IPS DF 19.7 (cell line): Measurements from ENCODE around the gene METTL27.
"Not testable (repeated sequence)": the region's sequence is repeated elsewhere in the genome, so short reads cannot be mapped to it uniquely, and the experiment has no call there.

ENCODE experiments used
- DNase-seq: peaks from one replicate; pipeline ENCODE4 v3.0.0-alpha.2; 2013; ENCODE audit warnings: low read depth, low spot score

The METTL27 gene

DNA sequence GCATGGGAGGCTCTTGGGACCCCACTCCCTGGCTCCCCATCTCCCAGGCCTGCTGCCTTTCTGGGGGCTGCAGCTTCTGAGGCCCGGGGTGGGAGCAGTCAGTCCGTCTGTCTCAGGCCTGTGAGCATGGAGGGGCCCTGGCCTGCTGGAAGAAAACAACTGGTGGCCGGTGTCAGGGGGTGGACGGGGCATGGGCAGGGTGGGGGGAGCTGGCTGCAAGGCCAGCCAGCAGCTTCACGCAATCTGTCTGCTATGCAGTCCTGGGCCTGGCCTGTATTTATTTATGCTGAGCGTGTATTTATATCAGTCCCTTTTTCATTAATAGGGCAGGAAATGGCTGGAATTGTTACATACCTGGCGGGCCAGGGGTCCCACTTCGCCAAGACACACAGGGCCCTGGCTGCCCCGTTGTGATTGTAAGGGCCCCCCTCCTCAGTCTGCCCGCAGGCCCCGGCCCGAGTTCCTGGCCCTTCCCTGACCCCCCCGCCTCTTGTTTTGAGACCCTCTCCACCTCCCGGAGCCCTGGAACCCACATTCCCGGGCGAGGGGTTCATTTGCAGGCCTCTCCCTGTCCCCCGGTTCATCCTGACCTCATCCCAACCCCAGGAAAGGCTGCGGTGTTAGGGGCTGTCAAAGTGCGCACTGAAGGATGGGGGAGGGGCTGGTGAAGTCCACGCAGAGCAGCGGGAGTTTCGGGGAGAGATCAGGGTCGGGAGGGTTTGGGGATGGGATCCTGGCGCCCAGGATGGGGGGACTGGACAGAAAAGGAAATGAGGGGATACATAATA lies 26.9 kb upstream of the METTL27 start:
- DNase-seq, result no peak

DNA sequence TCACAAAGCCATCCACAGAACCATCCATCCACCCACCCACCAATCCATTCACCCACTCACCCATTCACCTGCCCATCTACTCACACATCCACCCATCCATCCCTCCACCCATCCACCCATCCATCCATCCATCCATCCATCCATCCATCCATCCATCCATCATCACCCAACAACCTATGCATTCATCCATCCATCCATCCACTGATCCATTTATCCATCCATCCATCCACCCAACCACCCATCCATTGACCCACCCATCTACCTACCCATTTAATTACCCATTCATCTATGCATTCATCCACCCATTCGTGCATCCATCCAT lies 24.1 kb upstream of the METTL27 start:
- no peak for DNase-seq

DNA sequence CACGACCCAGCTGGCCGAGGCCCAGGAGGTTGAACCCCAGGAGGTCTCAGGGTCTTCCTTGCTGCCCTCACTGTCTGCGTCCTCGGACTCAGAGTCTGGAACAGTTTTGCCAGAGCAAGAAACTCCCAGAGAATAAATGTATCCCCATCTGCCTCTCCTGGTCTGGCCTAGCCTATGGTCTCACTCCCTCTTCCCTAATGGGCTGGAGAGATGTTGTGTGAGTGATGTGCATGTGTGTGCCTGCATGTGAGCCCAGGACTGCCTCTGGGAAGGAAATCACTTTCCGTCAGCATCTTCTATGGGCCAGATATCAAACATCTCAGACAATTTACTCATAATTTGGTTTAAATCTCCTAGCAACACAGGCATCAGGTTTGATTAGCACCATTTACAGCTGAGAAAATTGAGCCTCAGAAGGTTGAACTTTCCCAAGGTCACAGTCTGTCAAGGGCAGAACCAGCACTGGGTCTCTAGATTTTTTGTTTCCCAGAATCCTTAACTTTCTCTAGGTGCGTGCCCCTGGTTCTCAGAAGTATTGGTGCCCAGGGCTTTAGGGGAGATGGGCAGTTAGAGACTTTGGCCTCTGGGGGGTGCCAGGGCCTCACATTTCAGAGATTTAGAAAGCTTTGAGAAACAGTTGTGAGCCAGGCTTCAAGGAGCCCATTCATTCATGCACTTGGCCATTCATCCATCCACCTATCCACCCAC lies 23.6 kb upstream of the METTL27 start:
- DNase-seq, result no peak

DNA sequence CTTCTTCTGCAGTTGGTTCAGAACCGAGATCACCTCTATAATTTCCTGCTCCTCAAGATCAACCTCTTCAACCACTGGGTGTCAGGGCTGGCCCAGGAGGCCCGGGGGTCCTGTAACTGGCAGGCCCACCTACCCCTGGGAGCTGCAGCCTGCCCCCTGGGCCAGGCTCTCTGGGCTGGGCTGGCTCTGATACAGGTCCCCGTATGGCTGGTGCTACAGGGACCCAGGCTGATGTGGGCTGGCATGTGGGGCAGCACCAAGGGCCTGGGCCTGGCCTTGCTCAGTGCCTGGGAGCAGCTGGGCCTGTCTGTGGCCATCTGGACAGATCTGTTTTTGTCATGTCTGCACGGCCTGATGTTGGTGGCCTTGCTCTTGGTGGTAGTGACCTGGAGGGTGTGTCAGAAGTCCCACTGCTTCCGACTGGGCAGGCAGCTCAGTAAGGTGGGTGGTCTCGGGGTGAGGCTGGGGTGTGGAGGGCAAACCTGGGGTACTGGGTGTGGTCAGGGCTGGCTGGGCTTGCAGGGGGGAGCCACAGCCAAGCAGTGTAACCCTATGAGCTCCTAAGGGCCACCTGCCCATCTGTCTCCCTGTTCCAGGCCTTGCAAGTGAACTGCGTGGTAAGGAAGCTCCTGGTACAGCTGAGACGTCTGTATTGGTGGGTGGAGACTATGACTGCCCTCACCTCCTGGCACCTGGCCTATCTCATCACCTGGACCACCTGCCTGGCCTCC lies 22.8 kb upstream of the METTL27 start:
- no peak for DNase-seq

DNA sequence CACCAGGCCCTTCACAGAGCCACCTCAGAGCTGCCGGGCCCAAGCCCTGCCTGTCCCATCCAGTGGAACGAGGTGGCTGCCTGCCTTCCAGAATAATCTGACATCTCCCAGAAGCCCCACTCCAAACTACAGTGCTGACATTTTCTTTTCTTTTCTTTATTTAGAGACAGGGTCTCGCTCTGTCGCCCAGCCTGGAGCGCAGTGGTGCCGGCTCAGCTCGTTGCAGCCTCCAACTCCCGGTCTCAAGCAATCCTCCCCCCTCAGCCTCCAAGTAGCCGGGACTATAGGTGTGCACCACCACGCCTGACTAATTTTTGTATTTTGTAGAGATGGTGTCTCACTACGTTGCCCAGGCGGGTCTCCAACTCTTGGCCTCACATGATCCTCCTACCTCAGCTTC lies 19.0 kb upstream of the METTL27 start:
- DNase-seq, result no peak

DNA sequence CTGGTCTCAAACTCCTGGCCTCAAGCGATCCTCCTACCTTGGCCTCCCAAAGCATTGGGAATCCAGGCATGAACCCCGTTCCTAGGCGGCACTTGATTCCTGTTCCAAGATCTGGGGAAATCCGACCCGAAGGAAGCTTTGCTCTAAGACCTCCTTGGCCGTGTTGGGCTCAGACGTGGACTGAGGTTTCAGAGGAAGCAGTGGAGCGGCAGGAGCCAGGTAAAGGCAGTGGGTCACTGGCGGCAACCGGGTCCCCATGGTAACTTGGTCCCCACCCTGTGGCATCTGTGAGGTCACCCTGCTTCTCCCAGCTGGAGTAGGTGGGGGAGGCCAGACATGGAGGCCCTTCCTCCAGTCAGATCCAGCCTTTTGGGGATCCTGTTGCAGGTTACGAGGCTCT lies 18.5 kb upstream of the METTL27 start, which contains the start of gene TMEM270:
Gene TMEM270, plus strand, starts transcription at position 301 of the 400 bp plus-strand sequence. Its CDS starts 36 bp downstream, at position 337.
- DNase-seq, result no peak

DNA sequence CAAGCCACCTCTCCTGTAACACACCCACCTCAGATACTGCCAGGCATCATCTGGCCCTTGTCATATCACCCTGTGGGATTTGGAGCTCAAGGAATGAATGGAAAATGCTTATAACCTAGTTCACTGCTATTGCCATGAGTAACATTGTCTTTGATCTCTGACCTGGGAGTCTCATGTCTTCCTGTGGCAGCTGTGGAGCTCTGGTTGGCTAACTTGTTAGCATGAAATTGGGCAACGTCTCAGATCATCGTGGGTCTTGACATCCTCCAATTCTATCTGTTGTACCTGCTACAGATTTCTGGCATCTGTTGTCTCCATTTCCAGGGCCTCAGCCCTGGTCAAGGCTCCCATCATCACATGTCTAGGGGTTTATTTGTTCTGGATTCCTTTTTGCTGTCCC lies 16.5 kb upstream of the METTL27 start:
- no peak for DNase-seq

DNA sequence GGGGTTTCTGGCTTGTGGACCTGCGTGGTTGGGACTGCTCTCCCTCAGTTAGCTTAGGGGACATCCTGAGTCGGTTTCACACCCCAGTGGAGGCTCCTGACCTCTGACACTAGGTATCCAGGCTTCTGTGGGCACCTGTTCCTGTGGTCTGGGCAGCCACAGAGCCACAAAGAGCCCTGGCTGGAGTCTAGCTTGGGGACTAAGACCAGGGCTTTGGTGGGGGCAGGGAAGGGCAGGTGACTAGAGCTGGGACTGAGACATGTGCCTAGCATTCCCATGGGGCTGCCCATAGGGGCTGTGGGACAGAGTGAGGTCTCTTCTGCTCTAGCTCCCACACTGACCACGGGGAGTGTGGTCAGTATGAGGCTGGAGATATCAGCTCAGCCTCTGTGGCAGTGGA lies 14.6 kb upstream of the METTL27 start:
- DNase-seq, result no peak

DNA sequence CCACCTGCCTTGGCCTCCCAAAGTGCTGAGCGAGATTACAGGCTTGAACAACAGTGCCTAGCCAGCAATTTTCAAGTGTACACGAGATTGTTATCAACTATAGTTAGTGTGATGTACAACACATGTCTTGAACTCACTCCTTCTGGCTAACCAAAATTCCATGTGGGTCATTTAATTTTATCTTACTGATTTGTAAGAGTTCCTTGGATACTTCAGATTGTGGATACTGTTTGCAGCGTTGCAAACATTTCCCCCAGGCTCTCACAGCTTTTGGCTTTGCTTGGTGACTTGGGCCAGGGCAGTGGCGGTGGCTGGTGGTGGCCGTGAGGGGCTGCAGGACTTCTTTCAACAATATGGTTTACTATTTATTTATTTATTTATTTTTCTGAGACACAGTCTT lies 10.2 kb upstream of the METTL27 start:
- no peak for DNase-seq

DNA sequence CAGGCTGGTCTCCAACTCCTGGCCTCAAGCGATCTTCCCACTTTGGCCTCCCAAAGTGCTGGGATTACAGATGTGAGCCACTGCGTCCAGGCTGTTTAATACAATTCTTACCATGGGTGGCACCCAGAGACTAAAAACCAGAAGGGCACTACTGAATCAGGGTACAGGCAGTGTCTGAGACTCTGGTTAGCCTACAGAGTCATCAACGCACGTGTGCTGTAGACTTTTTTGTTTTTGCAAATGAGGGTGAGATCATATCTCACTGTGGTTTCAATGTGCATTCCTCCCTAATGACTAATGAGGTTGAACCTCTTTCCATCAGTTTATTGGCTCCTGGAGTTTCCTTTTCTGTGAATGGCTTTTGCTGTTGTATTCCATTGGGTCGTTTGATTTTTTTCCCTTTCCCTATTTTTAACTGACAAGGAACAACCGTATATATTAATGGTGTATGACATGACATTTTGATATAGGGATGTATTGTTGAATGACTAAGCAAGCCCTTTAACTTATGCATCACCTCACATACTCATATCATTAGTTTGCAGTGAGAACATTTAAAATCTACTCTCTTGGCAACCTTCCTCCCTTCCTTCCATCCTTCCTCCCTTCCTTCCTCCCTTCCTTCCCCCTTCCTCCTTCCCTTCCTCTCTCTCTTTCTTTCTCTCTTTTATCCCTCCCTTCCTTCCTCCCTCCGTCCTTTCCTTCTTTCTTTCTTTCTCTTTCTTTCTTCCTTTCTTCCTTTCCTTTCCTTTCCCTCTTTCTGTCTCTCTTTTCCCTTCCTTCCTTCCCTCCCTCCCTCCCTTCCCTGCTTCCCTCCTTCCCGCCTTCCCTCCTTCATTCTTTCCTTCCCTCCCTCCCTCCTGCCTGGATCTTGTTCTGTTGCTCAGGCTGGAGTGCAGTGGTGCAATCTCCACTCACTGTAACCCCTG lies 9.4 kb upstream of the METTL27 start:
- no peak for DNase-seq

DNA sequence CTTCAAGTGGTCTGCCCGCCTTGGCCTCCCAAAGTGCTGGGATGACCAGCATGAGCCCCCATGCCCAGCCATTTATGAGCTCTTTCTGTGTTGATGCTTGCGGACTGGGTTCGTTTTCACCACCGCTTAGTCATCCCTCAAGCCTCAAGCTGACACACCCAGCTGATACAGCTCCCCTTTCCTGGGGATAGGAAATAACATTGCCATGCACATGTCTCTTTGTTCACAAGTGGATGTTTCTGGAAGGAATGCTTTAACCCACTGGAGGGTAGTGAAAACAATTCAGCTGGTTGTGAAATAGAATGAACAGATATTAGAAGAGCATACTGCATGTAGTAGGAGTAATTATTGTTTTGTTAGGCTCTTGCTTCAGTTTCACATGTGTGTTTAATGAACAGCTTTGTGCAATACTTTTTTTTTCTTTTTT lies 8.5 kb upstream of the METTL27 start:
- DNase-seq, result no peak

DNA sequence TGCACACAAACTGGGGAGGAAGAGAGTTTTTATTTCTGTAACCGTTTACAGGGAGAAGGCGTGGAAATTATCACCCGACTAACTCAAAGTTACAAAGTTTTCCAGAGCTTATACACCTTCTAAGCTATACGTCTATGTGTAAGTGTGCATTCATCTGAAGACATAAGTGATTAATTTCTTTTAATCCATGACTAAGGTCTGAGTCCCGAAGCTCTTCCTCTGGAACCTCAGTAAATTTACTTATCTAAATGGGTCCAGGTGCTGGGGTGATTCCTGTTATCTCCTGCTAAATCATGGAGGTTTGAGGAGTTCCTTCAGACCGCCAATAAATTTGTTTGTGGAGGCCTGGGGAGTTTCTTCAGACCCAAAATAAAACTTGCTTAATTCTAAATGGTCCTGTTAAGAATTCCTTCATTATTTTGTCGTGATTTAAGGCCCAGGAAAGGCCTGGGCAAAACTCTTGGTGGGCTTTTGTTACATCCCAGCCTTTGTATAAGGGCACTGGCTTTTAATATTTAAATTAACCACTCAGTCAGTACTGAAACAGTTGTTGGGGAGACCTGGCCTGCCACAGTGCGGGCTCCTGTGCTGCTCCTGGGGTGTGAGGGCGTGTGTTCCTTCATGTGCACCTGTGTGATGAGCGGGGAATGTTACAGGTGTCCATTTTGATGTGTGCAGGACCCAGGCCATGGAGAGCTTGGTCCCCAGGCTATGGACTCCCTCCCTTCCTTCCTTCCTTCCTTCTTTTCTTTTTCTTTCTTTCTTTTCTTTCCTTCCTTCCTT lies 5.8 kb upstream of the METTL27 start:
- DNase-seq, result no peak

DNA sequence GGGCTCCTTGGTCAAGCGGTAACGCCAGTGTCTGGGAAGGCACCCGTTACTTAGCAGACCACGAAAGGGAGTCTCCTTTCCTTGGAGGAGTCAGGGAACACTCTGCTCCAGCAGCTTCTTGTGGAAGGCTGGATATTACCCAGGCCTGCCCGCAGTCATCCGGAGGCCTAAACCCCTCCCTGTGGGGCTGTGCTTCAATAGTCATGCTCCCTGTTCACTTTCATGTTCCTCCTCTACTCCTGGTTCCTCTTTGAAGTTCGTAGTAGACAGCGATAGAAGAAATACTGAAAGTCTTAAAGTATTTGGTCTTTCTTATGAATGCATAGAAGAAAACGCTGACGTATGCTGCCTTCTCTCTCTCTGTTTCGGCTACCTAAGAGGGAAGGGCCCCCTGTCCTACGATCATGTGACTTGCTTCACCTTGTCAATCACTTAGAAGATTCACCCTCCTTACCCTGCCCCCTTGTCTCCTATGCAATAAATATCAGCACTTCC lies 3.4 kb upstream of the METTL27 start:
- not testable (repeated sequence) for DNase-seq

DNA sequence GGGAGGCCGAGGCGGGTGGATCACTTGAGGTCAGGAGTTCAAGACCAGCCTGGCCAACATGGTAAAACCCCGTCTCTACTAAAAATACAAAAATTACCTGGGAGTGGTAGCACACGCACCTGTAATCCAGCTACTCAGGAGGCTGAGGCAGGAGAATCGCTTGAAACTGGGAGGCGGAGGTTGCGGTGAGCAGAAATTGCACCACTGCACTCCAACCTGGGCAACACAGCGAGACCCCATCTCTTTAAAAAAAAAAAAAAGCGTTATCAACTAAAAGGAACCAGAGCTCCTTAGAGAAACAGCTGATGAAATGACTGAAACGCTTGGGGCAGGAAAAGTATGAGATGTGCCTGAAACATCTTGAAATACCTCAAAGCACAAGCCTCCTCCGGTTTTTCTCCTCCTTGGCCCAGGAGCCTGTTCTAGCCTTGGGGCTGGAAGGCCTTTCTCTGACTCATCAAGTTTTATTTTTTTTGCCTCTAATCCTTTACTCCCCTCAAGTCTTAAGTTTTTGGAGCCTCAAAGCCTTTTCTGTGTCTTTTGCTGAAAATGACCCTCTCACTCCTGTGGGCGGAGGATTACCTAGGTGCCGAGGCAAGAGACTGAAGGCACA lies 2.6 kb upstream of the METTL27 start:
- no peak for DNase-seq

DNA sequence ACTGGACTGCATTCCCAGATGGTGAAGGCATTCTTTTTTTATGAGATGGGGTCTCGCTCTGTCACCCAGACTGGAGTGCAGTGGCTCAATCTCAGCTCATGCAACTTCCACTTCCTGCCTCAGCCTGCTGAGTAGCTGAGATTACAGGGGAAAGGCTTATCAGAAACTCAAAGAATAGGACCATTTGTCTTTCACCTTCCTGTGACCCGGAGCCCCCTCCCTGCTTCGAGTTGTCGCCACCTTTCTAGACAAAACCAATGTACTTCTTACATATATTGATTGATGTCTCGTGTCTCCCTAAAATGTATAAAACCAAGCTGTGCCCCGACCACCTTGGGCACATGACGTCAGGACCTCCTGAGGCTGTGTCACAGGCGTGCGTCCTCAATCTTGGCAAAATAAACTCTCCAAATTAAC lies 1.8 kb upstream of the METTL27 start:
- no peak for DNase-seq

DNA sequence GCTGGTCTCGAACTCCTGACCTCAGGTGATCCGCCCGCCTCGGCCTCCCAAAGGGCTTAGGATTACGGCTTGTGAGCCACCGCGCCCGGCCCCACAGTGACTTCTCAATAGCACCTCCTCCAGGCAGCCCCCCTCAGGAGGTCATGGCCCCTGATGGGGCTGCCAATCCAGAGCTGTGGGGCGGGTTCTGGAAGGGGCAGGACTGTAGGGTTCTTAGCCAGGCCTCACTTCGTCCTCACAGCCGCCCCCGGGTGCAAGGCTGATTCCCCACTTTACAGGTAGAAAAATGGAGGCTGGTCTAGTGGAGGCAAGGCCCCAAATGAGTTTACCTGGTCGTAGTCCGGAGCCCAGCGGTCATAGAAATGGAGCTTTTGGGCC lies 638 bp downstream of the METTL27 start:
- no peak for DNase-seq

DNA sequence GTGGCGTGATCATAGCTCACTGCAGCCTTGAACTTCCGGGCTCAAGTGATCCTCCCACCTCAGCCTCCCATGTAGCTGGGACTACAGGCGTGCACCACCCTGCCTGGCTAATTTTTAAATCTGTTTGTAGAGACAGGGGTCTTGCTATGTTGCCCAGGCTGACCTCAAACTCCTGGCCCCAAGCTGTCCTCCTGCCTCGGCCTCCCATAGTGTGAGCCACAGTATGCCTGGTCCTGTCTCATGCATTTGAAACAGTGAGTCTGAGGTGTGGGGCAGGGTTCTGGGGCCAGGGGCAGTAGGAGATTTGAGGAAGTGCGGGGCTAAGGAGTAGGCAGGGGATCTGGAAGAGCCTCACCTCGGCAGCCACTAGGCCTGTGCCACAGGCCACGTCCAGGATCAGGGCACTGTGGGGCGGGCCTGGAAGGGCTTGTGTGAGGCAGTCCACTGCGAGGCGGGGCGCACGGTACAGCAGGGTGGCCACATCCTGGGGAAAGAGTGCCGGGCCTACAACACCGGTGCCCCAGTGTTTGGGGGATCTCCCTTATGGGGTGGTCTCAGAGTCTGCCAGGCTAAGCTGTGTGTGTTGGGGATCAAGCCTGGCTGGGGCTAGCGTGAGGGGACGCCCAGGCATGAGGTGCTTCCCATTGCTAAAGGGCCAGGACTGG lies 1.5 kb downstream of the METTL27 start:
- DNase-seq, result no peak

DNA sequence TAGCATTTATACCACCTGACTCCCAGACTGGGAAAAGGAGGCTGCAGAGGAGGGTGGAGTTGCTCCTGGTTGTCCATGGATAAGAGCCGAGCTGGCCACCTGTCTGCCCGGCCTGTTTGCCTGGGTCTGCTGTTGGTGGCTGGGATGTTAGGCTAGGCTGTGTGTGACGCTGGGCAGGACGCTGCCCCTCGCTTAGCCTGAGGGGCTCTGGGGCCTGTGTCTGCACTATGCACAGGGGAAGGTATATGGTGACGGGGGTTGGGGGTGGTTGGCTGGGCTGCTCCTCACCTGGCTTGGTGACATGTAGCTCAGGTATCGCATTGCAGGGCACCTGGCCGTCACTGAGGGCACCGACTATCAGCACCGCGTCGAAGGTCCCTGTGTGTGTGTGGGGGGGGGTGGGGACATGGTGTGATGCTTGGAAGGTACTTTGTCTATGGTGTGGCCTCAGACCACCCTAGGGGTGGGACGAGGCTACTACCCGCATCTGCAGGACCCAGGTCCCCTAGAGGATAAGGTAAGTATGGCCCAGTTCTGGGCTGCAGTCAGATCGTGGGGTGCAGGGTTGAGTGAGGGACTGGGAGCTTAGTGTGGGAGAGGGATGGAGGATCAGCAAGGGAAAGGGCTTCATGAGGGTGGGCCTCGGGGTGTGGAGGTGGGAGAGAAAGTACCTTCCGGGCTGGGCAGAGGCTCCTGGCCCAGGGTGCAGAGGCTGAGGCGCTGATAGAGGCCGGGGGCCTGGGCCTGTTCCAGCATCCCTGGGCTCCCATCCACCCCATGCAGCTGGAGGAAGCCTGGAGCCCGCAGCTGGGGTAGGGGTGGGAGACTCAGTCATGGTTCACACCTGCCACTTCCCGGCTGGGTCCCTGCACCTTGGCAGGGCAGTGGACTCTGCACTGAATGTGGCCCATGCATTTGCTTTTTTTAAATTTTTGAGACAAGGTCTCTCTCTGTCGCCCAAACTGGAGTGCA lies 2.3 kb downstream of the METTL27 start:
- DNase-seq, result no peak
